Stimulated activated CD8-positive, alpha-beta memory T cell treated with anti-CD3 and anti-CD28 coated beads, Interleukin-12 subunit alpha, Interleukin-12 subunit beta, amount 100 ng/mL, for 4 hours (primary cell): ENCODE data around the gene KCNJ18.
"Not testable (repeated sequence)": the region's sequence is repeated elsewhere in the genome, so short reads cannot be mapped to it uniquely, and the experiment has no call there.

Source experiments
- DNase-seq: peaks from one replicate; pipeline ENCODE4 v3.0.0-alpha.2; 2020; ENCODE audit warnings: low read depth

Gene KCNJ18

DNA sequence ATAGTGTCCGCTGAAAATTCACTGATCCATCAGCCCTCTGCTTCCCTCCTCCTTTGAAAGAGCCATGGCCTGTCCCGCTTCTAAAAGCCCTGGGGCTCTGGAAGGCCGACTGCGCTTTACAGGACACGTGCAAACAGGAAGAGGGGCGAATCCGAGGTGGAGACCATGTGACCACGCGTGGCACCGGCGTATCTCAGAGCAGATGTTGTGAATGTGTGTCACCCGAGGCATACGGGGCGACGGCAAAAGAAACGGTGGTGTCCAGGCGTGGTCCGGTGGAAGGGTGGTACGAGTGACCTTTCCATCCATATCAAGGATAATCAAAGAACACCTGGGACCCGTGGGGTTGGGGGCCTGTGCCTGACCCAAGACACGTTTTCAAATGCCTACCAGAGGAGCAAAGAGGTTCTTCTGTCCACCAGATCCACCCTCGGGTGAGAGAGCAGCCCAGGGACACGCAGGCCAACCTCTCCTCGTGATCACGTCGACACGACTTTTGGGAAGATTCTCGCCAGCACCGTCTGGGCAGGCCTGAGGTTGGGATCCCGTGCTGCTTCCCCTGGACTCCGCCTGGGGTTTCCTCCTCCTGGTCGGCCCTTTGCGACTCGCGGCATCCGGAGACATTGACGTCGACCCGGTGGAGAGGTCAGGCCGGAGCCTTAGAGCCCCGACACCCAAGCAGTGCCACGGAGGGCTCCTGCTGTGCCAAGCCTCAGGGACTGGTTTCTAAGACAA is 7.1 kb upstream of the KCNJ18 start:
- DNase-seq = not testable (repeated sequence)

DNA sequence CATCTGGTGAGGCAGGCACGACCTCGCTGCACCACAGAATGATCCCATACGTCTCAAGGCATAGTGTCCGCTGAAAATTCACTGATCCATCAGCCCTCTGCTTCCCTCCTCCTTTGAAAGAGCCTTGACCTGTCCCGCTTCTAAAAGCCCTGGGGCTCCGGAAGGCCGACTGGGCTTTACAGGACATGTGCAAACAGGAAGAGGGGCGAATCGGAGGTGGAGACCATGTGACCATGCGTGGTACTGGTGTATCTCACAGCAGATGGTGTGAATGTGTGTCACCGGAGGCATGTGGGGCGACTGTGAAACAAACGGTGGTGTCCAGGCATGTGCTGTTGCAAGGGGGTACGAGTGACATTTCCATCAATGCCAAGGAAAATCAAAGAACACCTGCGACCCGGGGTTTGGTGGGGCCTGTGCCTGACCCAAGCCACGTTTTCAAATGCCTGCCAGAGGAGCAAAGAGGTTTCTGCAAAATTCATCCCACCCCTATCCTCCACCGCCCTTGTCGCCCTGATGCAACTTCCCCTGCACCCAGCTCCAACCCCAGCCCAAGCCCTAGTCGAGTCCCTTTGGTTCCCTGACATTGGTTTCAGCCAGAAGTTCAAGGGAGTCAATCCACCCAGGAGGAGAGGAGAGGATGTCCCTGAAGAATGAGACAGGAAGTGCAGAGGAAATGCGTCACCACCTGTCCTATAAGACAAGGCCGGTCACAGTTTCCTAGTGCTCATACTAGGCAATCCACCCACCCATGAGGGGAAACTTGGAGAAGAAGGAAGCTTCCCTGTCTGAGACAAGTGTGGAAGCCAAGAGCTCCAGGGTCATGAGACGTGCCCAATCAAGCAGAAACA is 5.9 kb upstream of the KCNJ18 start:
- no peak for DNase-seq

- DNase-seq = no peak
Measured at GRCh38 chr17:21687136-21687953, 5.0 kb upstream of the KCNJ18 start.

DNA sequence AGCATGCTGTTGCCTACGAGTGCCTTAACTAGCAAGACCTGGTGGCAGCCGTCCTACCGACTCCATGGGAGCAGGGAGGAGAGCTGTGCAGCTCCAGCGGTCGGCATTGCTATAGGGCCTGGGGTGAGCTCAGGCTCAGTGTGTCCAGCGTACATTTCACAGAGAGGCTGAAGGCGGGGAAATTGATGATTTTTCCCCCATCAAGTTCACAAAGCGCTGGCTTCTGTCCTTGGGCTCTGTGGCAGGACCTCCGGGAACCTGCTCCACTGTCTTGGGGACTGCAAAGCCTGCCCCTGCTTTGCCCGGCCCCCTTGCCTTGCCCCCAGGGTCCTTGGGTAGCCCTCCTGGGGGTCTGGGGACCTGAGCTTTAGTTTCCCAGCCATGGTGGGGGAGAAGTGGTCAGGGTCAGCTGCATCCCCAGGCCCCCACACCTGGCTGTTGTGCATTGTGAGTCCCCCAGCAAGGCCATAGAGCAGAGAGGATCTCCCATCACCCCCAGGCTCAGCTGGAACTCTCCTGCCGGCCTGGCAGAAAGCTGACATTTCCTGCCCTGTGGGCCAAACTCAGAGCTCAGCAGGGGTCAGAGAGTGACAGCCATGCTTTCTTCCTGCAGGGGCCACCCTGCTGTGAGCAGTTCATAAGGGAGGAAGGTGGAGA is 3.9 kb upstream of the KCNJ18 start:
- DNase-seq = no peak

- no peak for DNase-seq
Measured at GRCh38 chr17:21689604-21690003, 2.7 kb upstream of the KCNJ18 start.

DNA sequence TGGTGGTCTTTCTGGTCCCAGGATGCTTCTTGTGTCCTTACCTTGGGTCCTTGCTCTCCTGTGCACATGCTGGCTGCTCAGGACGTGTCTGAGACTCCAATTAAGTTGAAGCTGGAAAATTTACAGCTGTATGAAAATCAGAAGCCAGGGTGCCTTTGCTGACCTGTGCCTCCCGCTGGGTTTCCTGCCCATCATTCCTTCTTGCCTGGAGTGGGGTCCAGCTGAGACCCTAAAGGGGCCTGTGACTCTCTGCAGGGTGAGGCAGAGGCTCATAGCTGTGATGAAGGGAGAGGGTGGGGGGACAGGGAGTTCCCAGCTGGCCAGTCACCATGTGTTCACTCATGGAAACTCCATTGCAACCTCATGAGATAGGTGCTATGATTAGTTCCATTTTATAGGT is 1.5 kb upstream of the KCNJ18 start:
- DNase-seq = not testable (repeated sequence)

DNA sequence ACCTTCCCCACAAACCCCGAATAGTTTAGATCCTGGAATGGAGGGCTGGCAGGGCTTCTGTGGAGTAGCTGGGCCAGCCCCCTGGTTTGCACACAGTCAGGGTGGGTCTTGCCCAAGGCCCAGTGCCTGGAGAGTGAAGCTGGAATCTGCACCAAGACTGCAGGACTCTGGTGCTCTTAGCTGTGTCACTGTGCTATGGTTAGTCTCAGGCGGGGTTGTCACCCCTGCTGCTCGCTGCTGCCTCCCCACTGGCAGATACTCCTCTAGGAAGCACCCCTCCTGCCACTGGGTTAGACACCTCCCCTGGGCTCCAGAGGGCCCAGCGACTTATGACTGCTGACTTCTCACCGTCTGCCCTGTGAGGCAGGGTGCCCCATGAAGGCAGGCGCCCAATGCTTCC is 842 bp upstream of the KCNJ18 start:
- DNase-seq = not testable (repeated sequence)

DNA sequence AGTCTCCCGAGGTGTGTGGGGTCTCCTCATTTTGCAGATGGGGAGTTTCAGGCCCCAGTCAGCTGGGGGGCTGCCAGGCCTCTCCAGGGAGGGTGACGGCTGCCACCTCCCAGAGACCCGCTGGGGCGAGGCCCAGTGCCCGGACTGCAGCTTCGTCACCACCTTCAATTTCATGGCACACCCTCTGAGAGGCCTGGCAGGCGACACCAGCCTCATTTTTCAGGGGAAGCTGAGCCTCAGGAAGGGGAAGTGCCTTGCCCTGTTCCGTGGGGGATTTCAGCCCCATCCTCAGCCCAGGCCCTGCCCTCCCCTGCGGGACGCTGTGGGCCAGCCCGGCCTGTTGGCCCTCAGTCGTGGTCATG is 362 bp downstream of the KCNJ18 start:
- not testable (repeated sequence) for DNase-seq

- DNase-seq = not testable (repeated sequence)
Measured at GRCh38 chr17:21693391-21693796, 1.1 kb downstream of the KCNJ18 start.

DNA sequence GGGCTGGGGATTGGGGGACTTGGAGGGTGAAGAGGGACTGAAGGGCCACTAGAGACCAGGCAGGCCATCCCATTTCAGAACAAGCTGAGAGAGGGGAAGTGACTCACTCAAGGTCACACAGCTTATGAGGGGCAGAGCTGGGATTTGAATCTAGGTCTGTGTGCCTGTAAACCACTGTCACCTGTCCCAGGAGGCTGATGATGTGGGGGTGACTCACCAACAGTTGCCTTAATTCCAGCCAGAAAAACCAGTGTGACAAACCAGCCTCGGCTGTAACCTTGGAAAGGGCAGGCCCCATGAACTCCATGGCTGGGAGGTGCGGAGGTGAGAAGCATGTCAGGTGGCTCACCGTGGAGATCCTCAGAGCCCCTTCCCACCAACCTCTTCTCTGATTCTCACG is 1.6 kb downstream of the KCNJ18 start:
- not testable (repeated sequence) for DNase-seq

- not testable (repeated sequence) for DNase-seq
Measured at GRCh38 chr17:21696227-21696626, 3.9 kb downstream of the KCNJ18 start.

DNA sequence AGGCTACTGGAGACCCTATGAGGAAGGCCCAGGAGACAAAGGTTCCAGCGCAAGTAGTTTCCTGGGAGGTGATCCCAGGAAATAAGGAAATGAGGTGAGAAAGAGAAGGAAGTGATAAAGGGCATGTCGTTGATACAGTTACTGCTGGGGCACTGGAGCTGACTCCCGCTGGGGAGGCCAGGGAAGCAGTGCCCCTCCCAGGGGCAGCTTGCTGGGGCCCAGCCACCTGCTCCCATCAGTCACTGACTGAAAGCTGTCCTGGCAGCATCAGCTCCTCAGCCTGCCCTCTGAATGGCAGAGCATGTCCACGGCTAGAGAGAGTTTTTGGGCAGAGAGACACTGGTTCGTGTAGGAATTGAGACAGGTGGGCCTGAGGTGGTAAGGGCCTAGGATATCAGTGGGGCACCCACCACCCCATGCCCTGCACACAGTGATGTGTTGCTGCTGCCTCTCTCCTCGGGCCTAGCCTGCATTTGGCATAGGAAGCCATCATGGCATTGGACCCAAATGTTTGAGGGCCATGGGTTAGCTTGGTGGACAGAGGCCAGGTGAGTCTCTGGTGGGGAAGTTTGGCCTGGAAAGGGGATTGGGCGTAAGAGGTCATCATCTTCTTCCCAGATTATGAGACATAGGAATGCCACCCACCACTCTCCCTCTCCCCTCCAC is 4.7 kb downstream of the KCNJ18 start:
- not testable (repeated sequence) for DNase-seq

- DNase-seq = not testable (repeated sequence)
Measured at GRCh38 chr17:21697508-21697860, 5.2 kb downstream of the KCNJ18 start.

- DNase-seq = not testable (repeated sequence)
Measured at GRCh38 chr17:21698437-21699075, 6.2 kb downstream of the KCNJ18 start.

DNA sequence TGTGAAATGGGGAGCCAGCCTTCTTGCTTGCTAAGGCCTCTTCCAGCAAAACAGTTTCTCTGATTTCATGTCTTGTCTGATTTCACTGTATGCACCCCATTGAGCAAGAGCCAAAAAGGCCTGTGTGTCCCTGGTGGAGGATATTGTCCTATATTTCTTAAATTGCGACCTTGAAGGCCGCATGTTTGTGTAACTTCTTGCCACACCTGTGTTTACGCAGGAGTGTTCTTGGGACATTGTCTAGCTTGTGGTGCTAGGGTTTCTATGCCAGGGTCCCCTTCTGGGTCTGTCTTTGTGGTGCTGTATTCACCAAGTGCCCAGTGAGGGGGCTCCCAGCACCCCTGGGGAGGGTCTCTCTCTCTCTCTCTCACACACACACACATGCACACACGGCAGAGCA is 6.8 kb downstream of the KCNJ18 start:
- DNase-seq = not testable (repeated sequence)

GRCh38 chr17:21699573-21700236 is 7.4 kb downstream of the KCNJ18 start:
- not testable (repeated sequence) for DNase-seq

DNA sequence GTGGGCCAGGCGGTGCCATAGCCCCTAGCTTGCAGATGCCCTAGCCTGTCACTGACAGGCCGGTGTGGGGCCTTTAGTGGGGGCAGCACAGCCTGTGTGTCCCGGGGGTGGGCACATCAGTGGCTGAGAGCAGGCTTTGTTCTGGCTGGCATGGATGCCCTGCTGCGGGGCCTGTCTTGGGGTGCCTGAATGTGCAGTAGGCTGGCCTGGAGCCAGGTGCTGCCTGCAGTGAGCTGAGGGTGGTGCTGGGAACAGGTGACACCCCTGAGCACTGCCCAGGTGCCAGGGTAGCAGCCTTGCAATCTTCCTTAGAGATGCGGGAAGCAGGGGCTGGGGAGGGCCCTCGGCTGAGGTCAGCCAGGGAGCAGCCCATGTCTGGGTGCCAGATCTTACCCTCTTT is 8.8 kb downstream of the KCNJ18 start:
- not testable (repeated sequence) for DNase-seq

- DNase-seq = not testable (repeated sequence)
Measured at GRCh38 chr17:21702029-21702428, 9.7 kb downstream of the KCNJ18 start.

DNA sequence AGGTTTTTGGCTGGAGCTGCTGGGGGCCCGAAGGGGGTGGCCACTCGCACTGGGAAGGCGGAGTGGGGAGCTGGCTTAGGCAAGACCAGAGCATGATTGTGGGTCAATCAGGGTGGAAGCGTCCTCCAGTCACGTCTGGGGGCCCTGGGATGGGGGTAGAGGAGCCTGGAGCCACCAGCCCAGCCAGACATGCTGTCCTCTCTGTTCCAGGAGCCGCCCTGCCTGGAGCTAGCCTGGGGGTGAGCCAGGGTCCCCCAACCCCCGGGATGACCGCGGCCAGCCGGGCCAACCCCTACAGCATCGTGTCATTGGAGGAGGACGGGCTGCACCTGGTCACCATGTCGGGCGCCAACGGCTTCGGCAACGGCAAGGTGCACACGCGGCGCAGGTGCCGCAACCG is 10.2 kb downstream of the KCNJ18 start:
- not testable (repeated sequence) for DNase-seq

GRCh38 chr17:21702940-21703640 is 10.8 kb downstream of the KCNJ18 start:
- not testable (repeated sequence) for DNase-seq
